ACHN (cell line): ENCODE measurements around the gene MTREX.

Source experiments
- DNase-seq: peaks from one replicate; pipeline ENCODE4 v3.0.0-alpha.2; 2015
- in situ Hi-C: cut with HindIII; loops from 2 replicates; pipeline ENCODE4 v1.10.0; 2017; ENCODE audit warnings: low sequenced_read_pairs, low pct_ligation_motif_present, low pct_unique_long_range_greater_than_20kb

The MTREX gene

GRCh38 chr5:55446640-55447351, 139.0 kb downstream of the MTREX start:
- in situ Hi-C loops: no loop called here
- no peak for DNase-seq

GRCh38 chr5:55450050-55450765, 142.4 kb downstream of the MTREX start:
- in situ Hi-C loops: no loop called here
- no peak for DNase-seq

- DNase-seq: no peak
- in situ Hi-C loops: no loop called here
These were observed 144.2 kb downstream of the MTREX start for GRCh38 chr5:55451976-55452375.

GRCh38 chr5:55453211-55453610, 145.4 kb downstream of the MTREX start:
- in situ Hi-C loops: no loop called here
- DNase-seq: no peak

GRCh38 chr5:55454282-55454681, 146.5 kb downstream of the MTREX start:
- DNase-seq: no peak
- in situ Hi-C loops: no loop called here

GRCh38 chr5:55456216-55456895, 148.6 kb downstream of the MTREX start:
- DNase-seq: no peak
- in situ Hi-C loops: no loop called here

- no peak for DNase-seq
- in situ Hi-C loops: no loop called here
These were observed 151.8 kb downstream of the MTREX start for GRCh38 chr5:55459572-55459971.

- in situ Hi-C loops: no loop called here
- no peak for DNase-seq
These were observed 155.8 kb downstream of the MTREX start for GRCh38 chr5:55463613-55464012.

GRCh38 chr5:55467862-55468551, 160.2 kb downstream of the MTREX start:
- in situ Hi-C loops: no loop called here
- DNase-seq: no peak

GRCh38 chr5:55469839-55470238, 162.1 kb downstream of the MTREX start:
- DNase-seq: no peak
- in situ Hi-C loops: no loop called here

- no peak for DNase-seq
- in situ Hi-C loops: no loop called here
These were observed 162.5 kb downstream of the MTREX start for GRCh38 chr5:55470282-55470681.

GRCh38 chr5:55471468-55471867, 163.7 kb downstream of the MTREX start:
- in situ Hi-C loops: no loop called here
- peak; percentile 18 for DNase-seq

GRCh38 chr5:55472642-55473041, 164.9 kb downstream of the MTREX start:
- in situ Hi-C loops: no loop called here
- no peak for DNase-seq
